ENCODE measurements around the gene GFI1. TPM values are rescaled to one million over a fixed set of nuclear protein-coding genes. Genes with fewer than 3 reads are reported as not detected.

Gene GFI1
- total RNA-seq, 1 experiment from 2014 or later = 0.35 TPM

DNA sequence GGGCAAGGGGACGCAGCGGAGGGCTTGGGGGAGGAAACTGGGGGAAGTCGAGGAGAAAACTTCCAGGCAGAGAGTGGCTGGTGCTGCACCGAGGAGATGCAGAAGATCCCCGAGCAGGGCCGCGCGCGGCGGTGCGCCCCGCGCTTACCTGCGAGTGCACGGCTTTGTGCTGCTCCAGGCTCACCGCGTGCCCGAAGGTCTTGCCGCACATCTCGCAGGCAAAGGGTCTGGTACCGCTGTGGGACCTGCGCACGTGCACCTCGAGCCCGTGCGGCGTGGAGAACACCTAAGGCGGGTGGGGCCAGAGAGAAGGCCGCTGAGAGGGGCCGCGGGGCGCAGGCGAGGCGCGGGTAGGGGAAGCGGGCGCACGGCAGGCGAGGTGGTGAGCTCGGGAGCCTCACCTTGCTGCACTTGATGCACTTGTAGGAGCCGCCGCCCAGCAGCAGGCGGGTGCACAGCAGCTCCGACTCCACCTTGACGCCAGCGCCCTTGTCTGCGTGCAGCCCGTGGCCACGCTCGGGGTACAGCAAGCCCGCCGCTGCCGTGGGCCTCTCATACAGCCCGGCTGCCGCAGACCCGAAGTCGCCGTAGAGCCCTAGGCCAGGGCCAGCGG is 6.4 kb downstream of the GFI1 start (continued):
- peak; percentile 86 for TF ChIP-seq ATF2 (CRISPR knock-in tag; IDR thresholded peaks at IDR 0.05; ENCODE audit: borderline replicate concordance, low read depth)
- no peak for TF ChIP-seq ZNF532 (CRISPR knock-in tag; IDR thresholded peaks at IDR 0.05; ENCODE audit: borderline replicate concordance)
- peak; percentile 92 for TF ChIP-seq NR1H2 (CRISPR knock-in tag; IDR thresholded peaks at IDR 0.05)
- TF ChIP-seq, protein P1, sequence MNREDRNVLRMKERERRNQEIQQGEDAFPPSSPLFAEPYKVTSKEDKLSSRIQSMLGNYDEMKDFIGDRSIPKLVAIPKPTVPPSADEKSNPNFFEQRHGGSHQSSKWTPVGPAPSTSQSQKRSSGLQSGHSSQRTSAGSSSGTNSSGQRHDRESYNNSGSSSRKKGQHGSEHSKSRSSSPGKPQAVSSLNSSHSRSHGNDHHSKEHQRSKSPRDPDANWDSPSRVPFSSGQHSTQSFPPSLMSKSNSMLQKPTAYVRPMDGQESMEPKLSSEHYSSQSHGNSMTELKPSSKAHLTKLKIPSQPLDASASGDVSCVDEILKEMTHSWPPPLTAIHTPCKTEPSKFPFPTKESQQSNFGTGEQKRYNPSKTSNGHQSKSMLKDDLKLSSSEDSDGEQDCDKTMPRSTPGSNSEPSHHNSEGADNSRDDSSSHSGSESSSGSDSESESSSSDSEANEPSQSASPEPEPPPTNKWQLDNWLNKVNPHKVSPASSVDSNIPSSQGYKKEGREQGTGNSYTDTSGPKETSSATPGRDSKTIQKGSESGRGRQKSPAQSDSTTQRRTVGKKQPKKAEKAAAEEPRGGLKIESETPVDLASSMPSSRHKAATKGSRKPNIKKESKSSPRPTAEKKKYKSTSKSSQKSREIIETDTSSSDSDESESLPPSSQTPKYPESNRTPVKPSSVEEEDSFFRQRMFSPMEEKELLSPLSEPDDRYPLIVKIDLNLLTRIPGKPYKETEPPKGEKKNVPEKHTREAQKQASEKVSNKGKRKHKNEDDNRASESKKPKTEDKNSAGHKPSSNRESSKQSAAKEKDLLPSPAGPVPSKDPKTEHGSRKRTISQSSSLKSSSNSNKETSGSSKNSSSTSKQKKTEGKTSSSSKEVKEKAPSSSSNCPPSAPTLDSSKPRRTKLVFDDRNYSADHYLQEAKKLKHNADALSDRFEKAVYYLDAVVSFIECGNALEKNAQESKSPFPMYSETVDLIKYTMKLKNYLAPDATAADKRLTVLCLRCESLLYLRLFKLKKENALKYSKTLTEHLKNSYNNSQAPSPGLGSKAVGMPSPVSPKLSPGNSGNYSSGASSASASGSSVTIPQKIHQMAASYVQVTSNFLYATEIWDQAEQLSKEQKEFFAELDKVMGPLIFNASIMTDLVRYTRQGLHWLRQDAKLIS (CRISPR knock-in tag; IDR thresholded peaks at IDR 0.05; ENCODE audit: borderline replicate concordance) = peak; percentile 72; the same call in 1 of the 2 replicates
- peak; percentile 66; the same call in 1 of the 2 replicates for TF ChIP-seq ZNF121 (CRISPR knock-in tag; IDR thresholded peaks at IDR 0.05)
- no peak for TF ChIP-seq JAZF1 (CRISPR knock-in tag; IDR thresholded peaks at IDR 0.05)
- no peak for TF ChIP-seq ZNF423 (CRISPR knock-in tag; IDR thresholded peaks at IDR 0.05)
- TF ChIP-seq ZNF317 (CRISPR knock-in tag; IDR thresholded peaks at IDR 0.05; ENCODE audit: borderline replicate concordance, low read depth) = 0 out of 2 replicates have a peak, but pooled peaks have one; percentile 58
- TF ChIP-seq IRF2 (CRISPR knock-in tag; IDR thresholded peaks at IDR 0.05; ENCODE audit: borderline replicate concordance, low read depth) = peak; percentile 83; the same call in 1 of the 2 replicates
- TF ChIP-seq, protein P2, sequence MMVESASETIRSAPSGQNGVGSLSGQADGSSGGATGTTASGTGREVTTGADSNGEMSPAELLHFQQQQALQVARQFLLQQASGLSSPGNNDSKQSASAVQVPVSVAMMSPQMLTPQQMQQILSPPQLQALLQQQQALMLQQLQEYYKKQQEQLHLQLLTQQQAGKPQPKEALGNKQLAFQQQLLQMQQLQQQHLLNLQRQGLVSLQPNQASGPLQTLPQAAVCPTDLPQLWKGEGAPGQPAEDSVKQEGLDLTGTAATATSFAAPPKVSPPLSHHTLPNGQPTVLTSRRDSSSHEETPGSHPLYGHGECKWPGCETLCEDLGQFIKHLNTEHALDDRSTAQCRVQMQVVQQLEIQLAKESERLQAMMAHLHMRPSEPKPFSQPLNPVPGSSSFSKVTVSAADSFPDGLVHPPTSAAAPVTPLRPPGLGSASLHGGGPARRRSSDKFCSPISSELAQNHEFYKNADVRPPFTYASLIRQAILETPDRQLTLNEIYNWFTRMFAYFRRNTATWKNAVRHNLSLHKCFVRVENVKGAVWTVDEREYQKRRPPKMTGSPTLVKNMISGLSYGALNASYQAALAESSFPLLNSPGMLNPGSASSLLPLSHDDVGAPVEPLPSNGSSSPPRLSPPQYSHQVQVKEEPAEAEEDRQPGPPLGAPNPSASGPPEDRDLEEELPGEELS (CRISPR knock-in tag; IDR thresholded peaks at IDR 0.05) = peak; percentile 97
- TF ChIP-seq, protein P3, sequence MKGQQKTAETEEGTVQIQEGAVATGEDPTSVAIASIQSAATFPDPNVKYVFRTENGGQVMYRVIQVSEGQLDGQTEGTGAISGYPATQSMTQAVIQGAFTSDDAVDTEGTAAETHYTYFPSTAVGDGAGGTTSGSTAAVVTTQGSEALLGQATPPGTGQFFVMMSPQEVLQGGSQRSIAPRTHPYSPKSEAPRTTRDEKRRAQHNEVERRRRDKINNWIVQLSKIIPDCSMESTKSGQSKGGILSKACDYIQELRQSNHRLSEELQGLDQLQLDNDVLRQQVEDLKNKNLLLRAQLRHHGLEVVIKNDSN (CRISPR knock-in tag; IDR thresholded peaks at IDR 0.05) = peak; percentile 80
- TF ChIP-seq, protein P4, sequence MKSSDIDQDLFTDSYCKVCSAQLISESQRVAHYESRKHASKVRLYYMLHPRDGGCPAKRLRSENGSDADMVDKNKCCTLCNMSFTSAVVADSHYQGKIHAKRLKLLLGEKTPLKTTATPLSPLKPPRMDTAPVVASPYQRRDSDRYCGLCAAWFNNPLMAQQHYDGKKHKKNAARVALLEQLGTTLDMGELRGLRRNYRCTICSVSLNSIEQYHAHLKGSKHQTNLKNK (CRISPR knock-in tag; IDR thresholded peaks at IDR 0.05) = no peak
- no peak; the same call in 1 of the 2 replicates for TF ChIP-seq CBFB (CRISPR knock-in tag; IDR thresholded peaks at IDR 0.05; ENCODE audit: low read depth)
- TF ChIP-seq, protein P5, sequence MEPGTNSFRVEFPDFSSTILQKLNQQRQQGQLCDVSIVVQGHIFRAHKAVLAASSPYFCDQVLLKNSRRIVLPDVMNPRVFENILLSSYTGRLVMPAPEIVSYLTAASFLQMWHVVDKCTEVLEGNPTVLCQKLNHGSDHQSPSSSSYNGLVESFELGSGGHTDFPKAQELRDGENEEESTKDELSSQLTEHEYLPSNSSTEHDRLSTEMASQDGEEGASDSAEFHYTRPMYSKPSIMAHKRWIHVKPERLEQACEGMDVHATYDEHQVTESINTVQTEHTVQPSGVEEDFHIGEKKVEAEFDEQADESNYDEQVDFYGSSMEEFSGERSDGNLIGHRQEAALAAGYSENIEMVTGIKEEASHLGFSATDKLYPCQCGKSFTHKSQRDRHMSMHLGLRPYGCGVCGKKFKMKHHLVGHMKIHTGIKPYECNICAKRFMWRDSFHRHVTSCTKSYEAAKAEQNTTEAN (CRISPR knock-in tag; IDR thresholded peaks at IDR 0.05) = peak; percentile 89
- peak; percentile 95 for TF ChIP-seq MYBL2 (CRISPR knock-in tag; IDR thresholded peaks at IDR 0.05)
- TF ChIP-seq EMX1 (CRISPR knock-in tag; IDR thresholded peaks at IDR 0.05) = no peak
- TF ChIP-seq ATF1 (CRISPR knock-in tag; IDR thresholded peaks at IDR 0.05) = peak; percentile 94
- TF ChIP-seq TEAD4 (CRISPR knock-in tag; IDR thresholded peaks at IDR 0.05) = peak; percentile 95
- no peak for TF ChIP-seq GABPB1 (CRISPR knock-in tag; IDR thresholded peaks at IDR 0.05)
- peak; percentile 96 for TF ChIP-seq SMAD3 (CRISPR knock-in tag; IDR thresholded peaks at IDR 0.05; ENCODE audit: borderline replicate concordance)

Measured in WTC11 (cell line).